HL-60 (cell line): ENCODE data around the gene ZNF281.

Experiments used
- DNase-seq, 2 experiments: peaks; one replicate each; pipeline ENCODE4 v3.0.0-alpha.2; 2010 to 2020; ENCODE audit warnings: low read depth in 1 of 2, low spot score in 1 of 2
- H3K27ac ChIP-seq: fragments of 250-450 bp; sonication (Bioruptor Pico); replicated peaks from 2 replicates; pipeline ENCODE4 v1.5.1; 2020; ENCODE audit warnings: mild to moderate bottlenecking, moderate library complexity
- H3K27me3 ChIP-seq: fragments of 250-450 bp; sonication (Bioruptor Pico); 2 replicates; pipeline ENCODE4 v1.5.1; 2021; ENCODE audit warnings: mild to moderate bottlenecking, moderate library complexity; ENCODE audit not compliant: insufficient read depth, poor library complexity, severe bottlenecking
- H3K4me3 ChIP-seq: replicated peaks from 2 replicates; pipeline ENCODE4 v1.5.1; 2011; ENCODE audit warnings: mild to moderate bottlenecking, control low read depth, low read length; ENCODE audit not compliant: insufficient read depth
- CTCF ChIP-seq: IDR thresholded peaks from one replicate; pipeline ENCODE4 v1.5.1; 2011; ENCODE audit warnings: low read length, control low read depth, inconsistent platforms; ENCODE audit not compliant: insufficient read depth
- GABPA ChIP-seq: IDR thresholded peaks from 2 replicates; pipeline ENCODE4 v1.6.1; 2012; ENCODE audit warnings: low read depth
- POLR2AphosphoS5 ChIP-seq: IDR thresholded peaks from 2 replicates; pipeline ENCODE4 v1.6.1; 2012; ENCODE audit warnings: low read depth
- REST ChIP-seq: IDR thresholded peaks from 2 replicates; pipeline ENCODE4 v1.6.1; 2012; ENCODE audit warnings: low read depth; ENCODE audit not compliant: insufficient replicate concordance
- SPI1 ChIP-seq: IDR thresholded peaks from 2 replicates; pipeline ENCODE4 v1.6.1; 2012; ENCODE audit warnings: low read depth, mild to moderate bottlenecking, borderline replicate concordance

Gene ZNF281

GRCh38 chr1:200435200-200435780 is 25.5 kb upstream of the ZNF281 start:
- no peak overlapping the region for H3K4me3 ChIP-seq
- TF ChIP-seq POLR2AphosphoS5 = no peak
- no peak for TF ChIP-seq SPI1
- no peak for TF ChIP-seq REST
- no peak for TF ChIP-seq CTCF
- no peak for TF ChIP-seq GABPA
- no peaks in the 10 kb centered on the region for H3K27me3 ChIP-seq
- DNase-seq = no peak
- H3K27ac ChIP-seq = no peak overlapping the region

GRCh38 chr1:200433586-200433985 is 23.8 kb upstream of the ZNF281 start:
- no peak overlapping the region for H3K27ac ChIP-seq
- DNase-seq = no peak
- H3K27me3 ChIP-seq = no peaks in the 10 kb centered on the region
- no peak for TF ChIP-seq SPI1
- TF ChIP-seq REST = no peak
- no peak for TF ChIP-seq POLR2AphosphoS5
- TF ChIP-seq CTCF = no peak
- TF ChIP-seq GABPA = no peak
- H3K4me3 ChIP-seq = no peak overlapping the region

- TF ChIP-seq REST (no peak), CTCF (no peak), SPI1 (no peak), POLR2AphosphoS5 (no peak), GABPA (no peak)
These were observed 22.8 kb upstream of the ZNF281 start for GRCh38 chr1:200432586-200432985.

More at GRCh38 chr1:200432586-200432985, 22.8 kb upstream of the ZNF281 start:
- Histone ChIP-seq H3K27me3 (no peaks in the 10 kb centered on the region), H3K4me3 (no peak overlapping the region), H3K27ac (no peak overlapping the region)
- no peak for DNase-seq
